ENCODE measurements around the gene DAB1.
A peak's percentile ranks its signal among the peaks of the same experiment; 100 is the strongest.

The DAB1 gene

GRCh38 chr1:57311411-57311810 lies 112.4 kb downstream of the DAB1 start:
- no peak for DNase-seq

GRCh38 chr1:57311006-57311405 lies 112.9 kb downstream of the DAB1 start:
- DNase-seq = no peak

GRCh38 chr1:57309630-57310029 lies 114.2 kb downstream of the DAB1 start:
- DNase-seq = no peak

- DNase-seq = peak; percentile 79
Measured at GRCh38 chr1:57307392-57308170, 116.3 kb downstream of the DAB1 start.

- DNase-seq = no peak
Measured at GRCh38 chr1:57304591-57304990, 119.3 kb downstream of the DAB1 start.

- DNase-seq = no peak
Measured at GRCh38 chr1:57302812-57303596, 120.9 kb downstream of the DAB1 start.

- no peak for DNase-seq
Measured at GRCh38 chr1:57300186-57300585, 123.7 kb downstream of the DAB1 start.

- DNase-seq = no peak
Measured at GRCh38 chr1:57296726-57297250, 127.1 kb downstream of the DAB1 start.

- no peak for DNase-seq
Measured at GRCh38 chr1:57295326-57295725, 128.5 kb downstream of the DAB1 start.

GRCh38 chr1:57294177-57294576 lies 129.7 kb downstream of the DAB1 start:
- DNase-seq = no peak

- DNase-seq = no peak
Measured at GRCh38 chr1:57293214-57293613, 130.6 kb downstream of the DAB1 start.

- DNase-seq = no peak
Measured at GRCh38 chr1:57289781-57290180, 134.1 kb downstream of the DAB1 start.

- DNase-seq = no peak
Measured at GRCh38 chr1:57285992-57286391, 137.9 kb downstream of the DAB1 start.

- DNase-seq = no peak
Measured at GRCh38 chr1:57282411-57282810, 141.4 kb downstream of the DAB1 start.

GRCh38 chr1:57281324-57281723 lies 142.5 kb downstream of the DAB1 start:
- DNase-seq = no peak

- no peak for DNase-seq
Measured at GRCh38 chr1:57279909-57280666, 143.8 kb downstream of the DAB1 start.

- no peak for DNase-seq
Measured at GRCh38 chr1:57278558-57278957, 145.3 kb downstream of the DAB1 start.

- DNase-seq = no peak
Measured at GRCh38 chr1:57277681-57278080, 146.2 kb downstream of the DAB1 start.

- no peak for DNase-seq
Measured at GRCh38 chr1:57276918-57277317, 146.9 kb downstream of the DAB1 start.

GRCh38 chr1:57272601-57273000 lies 151.3 kb downstream of the DAB1 start:
- no peak for DNase-seq

- DNase-seq = no peak
Measured at GRCh38 chr1:57272150-57272549, 151.7 kb downstream of the DAB1 start.

- DNase-seq = no peak
Measured at GRCh38 chr1:57270927-57271698, 152.7 kb downstream of the DAB1 start.
